ENCODE results near the gene TTC34. TPM values are rescaled to one million over a fixed set of nuclear protein-coding genes. Genes with fewer than 3 reads are reported as not detected.

The TTC34 gene
- total and polyA plus RNA-seq, 10 of the 15 experiments (the other 5 are each of a cell fraction or from before 2014, with no cell fraction given), result 0.03 to 0.49 (median 0.05) TPM; not detected in 2

DNA sequence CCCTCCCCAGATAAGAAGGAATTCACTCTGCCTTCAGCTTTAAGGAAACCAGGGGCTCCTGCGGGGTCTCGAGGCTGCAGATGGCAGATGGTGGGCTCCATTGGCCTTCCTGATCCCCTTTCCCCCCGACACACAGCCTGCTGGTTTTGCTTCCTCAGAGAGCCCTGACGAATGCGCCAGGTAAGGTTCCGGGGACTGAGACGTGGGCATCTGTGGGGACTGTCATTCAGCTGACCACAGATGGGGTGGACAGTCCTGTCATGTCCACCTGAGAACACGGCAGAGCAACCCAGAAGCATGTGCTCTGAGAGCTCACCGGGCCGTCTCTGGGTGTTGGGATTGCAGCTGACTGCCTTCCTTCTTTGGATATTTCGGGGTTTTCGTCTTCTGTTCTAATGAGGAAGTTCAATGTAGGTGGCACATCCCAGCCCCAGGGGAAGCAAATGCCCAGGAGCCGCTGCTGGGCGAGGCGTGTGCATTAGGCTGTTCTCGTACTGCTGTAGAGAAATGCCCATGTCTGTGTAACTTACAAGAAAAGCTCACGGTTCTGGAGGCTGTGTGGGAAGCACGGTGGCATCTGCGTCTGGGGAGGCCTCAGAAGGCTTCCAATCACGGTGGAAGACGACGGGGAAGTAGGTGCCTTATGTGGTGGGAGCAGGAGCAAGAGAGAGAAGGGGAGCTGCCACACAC lies 22.6 kb upstream of the TTC34 start:
- Histone ChIP-seq H3K27me3 (replicated peaks in 1 of 2; ENCODE audit: control insufficient read depth in 2 of 2, insufficient read depth in 2 of 2, low read length in 1 of 2) (no peaks in the 10 kb centered on the region), H3K4me2 (ENCODE audit: control insufficient read depth, insufficient read depth) (no peak overlapping the region), H3K9ac (ENCODE audit: control insufficient read depth, insufficient read depth, low read length) (no peak overlapping the region), H4K20me1 (ENCODE audit: control insufficient read depth, insufficient read depth) (no peaks in the 10 kb centered on the region; the same call in 1 of the 2 replicates), H3K9me3 (replicated peaks; ENCODE audit: control insufficient read depth, insufficient read depth, low read length) (no peaks in the 10 kb centered on the region; the same call in 1 of the 3 replicates), H3K36me3 (ENCODE audit: control insufficient read depth in 2 of 2, insufficient read depth in 2 of 2, low read length in 1 of 2) (no peaks in the 10 kb centered on the region), H3K4me3 (no peak overlapping the region), H3K79me2 (ENCODE audit: control insufficient read depth, insufficient read depth, low read length) (no peaks in the 10 kb centered on the region), H3K4me1 (ENCODE audit: control insufficient read depth, insufficient read depth, low read length) (no peaks in the 10 kb centered on the region), H2AFZ (ENCODE audit: control insufficient read depth, low read depth, low read length) (no peak overlapping the region), H3K27ac (ENCODE audit: control insufficient read depth, insufficient read depth) (no peak overlapping the region)
- no peak for TF ChIP-seq ZNF274 (IDR thresholded peaks at IDR 0.05; ENCODE audit: insufficient read depth, insufficient read length)
- TF ChIP-seq MYC (IDR thresholded peaks at IDR 0.05; ENCODE audit: insufficient read depth, insufficient read length, insufficient replicate concordance, low read length, severe bottlenecking), result no peak
- TF ChIP-seq RFX5 (IDR thresholded peaks at IDR 0.05; ENCODE audit: low read depth, low read length), result no peak
- no peak for TF ChIP-seq NR2C1 (IDR thresholded peaks at IDR 0.05)
- TF ChIP-seq TCF7 (IDR thresholded peaks at IDR 0.05; ENCODE audit: borderline replicate concordance), result no peak
- TF ChIP-seq KAT2A (conservative IDR thresholded peaks at IDR 0.05; ENCODE audit: control insufficient read depth, low read depth, low read length), result no peak
- TF ChIP-seq ATF7 (IDR thresholded peaks at IDR 0.05; ENCODE audit: low read depth), result no peak
- no peak for TF ChIP-seq GABPA (IDR thresholded peaks at IDR 0.05; ENCODE audit: low read depth)
- TF ChIP-seq POLR2A (IDR thresholded peaks at IDR 0.05; ENCODE audit: low read depth, low read length), result no peak
- TF ChIP-seq ZNF207 (IDR thresholded peaks at IDR 0.05; ENCODE audit: borderline replicate concordance), result no peak
- ATAC-seq (no peak), FAIRE-seq (no peak), DNase-seq (ENCODE audit: low read depth, low spot score) (no peak)
- intact Hi-C loops (cut with micrococcal nuclease; ENCODE audit: unreplicated experiment) (no loop called here), in situ Hi-C loops (cut with MboI) (loop anchor here (25.0 kb wide), 1 partner anchor 137 kb away; no protein-coding TSS in a partner anchor)
- no TSS peak for BruUV-seq (replicated peaks)
- RAD21 ChIA-PET (ENCODE audit: unreplicated experiment), result no interaction called here
- CTCF ChIA-PET, result no interaction called here
- POLR2A ChIA-PET, result no interaction called here
- 17% methylated on average over 21 of the region's 22 CpGs for whole genome bisulfite sequencing (ENCODE audit: insufficient coverage, insufficient replicate concordance, low lambda C conversion rate, missing lambda C conversion rate)
- SMC1A ChIA-PET (ENCODE audit: uncharacterized antibody, unreplicated experiment), result no interaction called here

Data from GM12878 (cell line).